Esophagus (tissue), 2 donors: ENCODE results near the gene SCUBE1. TPM values are rescaled to one million over a fixed set of nuclear protein-coding genes. Genes with fewer than 3 reads are reported as not detected.
A peak's percentile ranks its signal among the peaks of the same experiment; 100 is the strongest.

Source experiments
- H3K27ac ChIP-seq, 2 donors: one replicate each; pipeline ENCODE4 v1.5.1; 2013; ENCODE audit warnings: low read depth in 2 of 2, mild to moderate bottlenecking in 2 of 2, inconsistent platforms in 1 of 2, low read length in 1 of 2, moderate library complexity in 1 of 2
- H3K27me3 ChIP-seq, 2 donors: one replicate each; pipeline ENCODE4 v1.6.1; 2013; ENCODE audit warnings: low read length in 2 of 2, control low read depth in 1 of 2, mild to moderate bottlenecking in 1 of 2; ENCODE audit not compliant: insufficient read depth in 2 of 2, control insufficient read depth in 1 of 2
- H3K36me3 ChIP-seq, 2 donors: one replicate each; pipeline ENCODE4 v1.6.1; 2013; ENCODE audit warnings: low read length in 1 of 2; ENCODE audit not compliant: control insufficient read depth in 2 of 2, insufficient read depth in 2 of 2
- H3K4me1 ChIP-seq, 2 donors: one replicate each; pipeline ENCODE4 v1.6.1; 2013; ENCODE audit warnings: low read length in 1 of 2; ENCODE audit not compliant: control insufficient read depth in 2 of 2, insufficient read depth in 2 of 2
- H3K4me3 ChIP-seq, 2 donors: one replicate each; pipeline ENCODE4 v1.5.1; 2013; ENCODE audit warnings: low read length in 2 of 2, mild to moderate bottlenecking in 2 of 2, low read depth in 1 of 2, moderate library complexity in 1 of 2
- H3K9me3 ChIP-seq, 2 donors: one replicate each; pipeline ENCODE4 v1.6.1; 2013; ENCODE audit warnings: mild to moderate bottlenecking in 2 of 2, low read depth in 1 of 2, low read length in 1 of 2, moderate library complexity in 1 of 2; ENCODE audit not compliant: control insufficient read depth in 2 of 2, insufficient read depth in 1 of 2
- WGBS, 2 donors: extraction: QIAGEN DNeasy Blood & Tissue Kit; methylation state at CpG; one replicate each; pipeline ENCODE4 v1.1.7; 2013; 5-methylcytosine and 5-hydroxymethylcytosine counted together
- polyA plus RNA-seq, 2 donors: library from polyadenylated mRNA; stranded (reverse); fragments of 200-250 nt; gene quantifications; one replicate each; pipeline ENCODE4 v1.2.3, GENCODE V29; 2013
- donor health status: healthy with polysubstance abuse.
- donor health status: Bipolar disorder and iron deficiency.

Gene SCUBE1
- polyA plus RNA-seq, 2 donors = 2.2 to 2.4 TPM

GRCh38 chr22:43148581-43148980, 194.6 kb downstream of the SCUBE1 start:
- 50 to 60% methylated on average over 6 of the region's 6 CpGs for WGBS, 2 donors
- no peaks in the 10 kb centered on the region for H3K27me3 ChIP-seq

GRCh38 chr22:43147821-43148220, 195.4 kb downstream of the SCUBE1 start:
- Histone ChIP-seq H3K27me3 (no peaks in the 10 kb centered on the region), H3K27ac (no peak overlapping the region), H3K9me3 (no peaks in the 10 kb centered on the region), H3K4me1 (peaks cover 0 to 13% of the 10 kb centered on the region in 2 donors), H3K4me3 (no peak overlapping the region), H3K36me3 (no peaks in the 10 kb centered on the region)
- WGBS, 2 donors = 67 to 68% methylated on average over 8 of the region's 8 CpGs

More at GRCh38 chr22:43148581-43148980, 194.6 kb downstream of the SCUBE1 start:
- H3K4me1 ChIP-seq = peaks cover 0 to 13% of the 10 kb centered on the region in 2 donors
- no peaks in the 10 kb centered on the region for H3K36me3 ChIP-seq
- H3K9me3 ChIP-seq = no peaks in the 10 kb centered on the region
- peak overlapping the region; percentile 45 to 52 for H3K27ac ChIP-seq
- no peak overlapping the region for H3K4me3 ChIP-seq

Other genes with a start within 250 kb of the SCUBE1 start
- 10 to 100 TPM; 11.4 to 18.5 TPM for gene BIK, start 232.6 kb downstream of the SCUBE1 start, polyA plus RNA-seq
- gene MCAT, start 200.0 kb downstream of the SCUBE1 start, polyA plus RNA-seq = 10 to 100 TPM; 10.2 to 16.6 TPM
- 100 to 1,000 TPM; 660 to 791 TPM for gene TSPO, start 191.8 kb downstream of the SCUBE1 start, polyA plus RNA-seq
- gene TTLL12, start 156.2 kb downstream of the SCUBE1 start, polyA plus RNA-seq = 10 to 100 TPM; 79.5 to 96.4 TPM
- gene MPPED1, start 68.6 kb upstream of the SCUBE1 start, polyA plus RNA-seq = under 1 TPM in 1 of 2 donors, not detected in 1; 0.01 TPM